ENCODE data around the gene TMEM215. TPM values are rescaled to one million over a fixed set of nuclear protein-coding genes. Genes with fewer than 3 reads are reported as not detected.

TMEM215 gene, protein sequence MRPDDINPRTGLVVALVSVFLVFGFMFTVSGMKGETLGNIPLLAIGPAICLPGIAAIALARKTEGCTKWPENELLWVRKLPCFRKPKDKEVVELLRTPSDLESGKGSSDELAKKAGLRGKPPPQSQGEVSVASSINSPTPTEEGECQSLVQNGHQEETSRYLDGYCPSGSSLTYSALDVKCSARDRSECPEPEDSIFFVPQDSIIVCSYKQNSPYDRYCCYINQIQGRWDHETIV
- not detected in 2 replicates for total RNA-seq (ENCODE audit: low replicate concordance)

DNA sequence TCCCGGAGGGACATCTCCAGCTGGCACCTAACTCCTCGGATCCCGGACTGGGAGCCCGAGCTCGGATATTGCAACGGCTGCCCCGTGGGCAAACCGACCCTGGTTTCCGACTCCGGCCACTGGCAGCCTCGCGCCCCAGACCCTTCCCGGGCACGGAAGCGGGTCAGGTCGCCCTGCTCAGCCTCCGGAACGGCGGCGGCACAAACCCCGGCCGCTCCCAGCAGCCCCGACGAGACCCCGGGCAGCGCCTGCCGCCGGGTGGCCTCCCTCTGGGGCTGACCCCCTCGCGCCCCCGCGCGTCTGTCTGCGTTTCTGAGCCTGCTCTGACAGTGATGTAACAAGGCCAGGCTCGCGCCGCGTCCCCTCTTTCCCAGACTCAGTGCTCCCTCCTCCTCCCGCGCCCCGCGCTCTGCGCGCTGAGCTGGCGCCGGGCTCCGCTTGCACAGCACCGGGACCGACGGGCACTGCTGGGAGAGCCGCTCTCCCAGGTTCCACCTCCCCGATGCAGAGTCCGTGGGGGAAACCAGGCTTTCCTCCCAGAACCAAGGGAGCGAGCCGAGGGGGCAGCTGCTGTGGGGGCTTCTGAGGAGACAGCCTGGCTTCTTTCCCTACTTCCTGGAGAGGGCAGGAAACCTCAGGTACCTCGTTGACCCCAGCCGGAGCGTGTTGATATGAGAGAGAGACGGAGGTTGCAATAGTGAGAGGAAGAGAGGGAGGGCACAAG is at the start of gene TMEM215:
Gene TMEM215 (plus strand): TSS at position 373 of the 724 bp plus-strand sequence. CDS start 644 bp downstream, outside the sequence.
- H4K20me1 ChIP-seq (ENCODE audit: low read depth), result no peaks in the 10 kb centered on the region
- peak within 1 kb of the TSS; percentile 81 for H3K4me3 Mint-ChIP-seq
- peaks cover 2% of the 10 kb centered on the region for H3K4me1 Mint-ChIP-seq
- H3K79me2 ChIP-seq (ENCODE audit: low read depth), result no peaks in the 10 kb centered on the region
- peaks cover 4% of the 10 kb centered on the region for H3F3A ChIP-seq (ENCODE audit: low read depth)
- H2AFZ ChIP-seq (replicated peaks), result peak within 1 kb of the TSS; percentile 95
- H3K27me3 ChIP-seq, result peaks cover 100% of the 10 kb centered on the region
- no peaks in the 10 kb centered on the region for H3K4me1 ChIP-seq
- H3K36me3 ChIP-seq, result no peaks in the 10 kb centered on the region
- no peak within 1 kb of the TSS for H3K27ac Mint-ChIP-seq
- DNase-seq (ENCODE audit: low spot score), result peak; percentile 88
- no peaks in the 10 kb centered on the region for H3K36me3 Mint-ChIP-seq
- H3K4me2 ChIP-seq, result peak within 1 kb of the TSS; percentile 83
- H3K9ac ChIP-seq, result no peak within 1 kb of the TSS
- no peaks in the 10 kb centered on the region for H3K9me3 ChIP-seq (ENCODE audit: low read depth)
- H3K27ac ChIP-seq, result no peak within 1 kb of the TSS
- peak within 1 kb of the TSS; percentile 52 for H3K4me3 ChIP-seq
- H3K27me3 Mint-ChIP-seq (ENCODE audit: insufficient read depth, low read depth), result peaks cover 34% of the 10 kb centered on the region
- no peaks in the 10 kb centered on the region for H3K9me3 Mint-ChIP-seq
- peak; percentile 92 for TF ChIP-seq EZH2 (IDR thresholded peaks at IDR 0.05)
- TF ChIP-seq EZH2phosphoT487 (IDR thresholded peaks at IDR 0.05), result peak; percentile 77
- peak; percentile 33 for TF ChIP-seq CTCF (IDR thresholded peaks at IDR 0.05)

DNA sequence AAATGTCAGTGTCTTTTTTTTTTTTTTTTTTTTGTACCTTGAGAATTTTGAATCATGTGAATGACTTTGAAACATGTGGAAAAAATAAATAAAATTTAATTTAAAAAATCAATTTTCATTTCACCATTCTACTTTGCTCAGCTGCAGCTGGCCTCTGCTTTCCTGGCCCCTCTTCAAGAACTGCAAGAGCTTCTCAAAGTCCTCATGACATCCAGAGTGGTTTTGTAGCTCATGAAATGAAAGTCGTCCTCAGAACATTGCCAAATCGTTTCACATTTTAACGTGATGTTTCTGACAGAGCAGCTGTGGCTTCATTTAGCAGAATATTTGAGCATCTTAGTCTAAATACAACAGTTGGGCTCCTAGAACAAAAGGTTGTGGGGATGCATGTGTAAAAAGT is 47.9 kb upstream of the TMEM215 start:
- Histone ChIP-seq H3K36me3 (no peaks in the 10 kb centered on the region), H3K27ac (no peak overlapping the region), H3K79me2 (ENCODE audit: low read depth) (no peaks in the 10 kb centered on the region), H3K4me3 (no peak overlapping the region), H3K4me2 (no peak overlapping the region), H3K9ac (no peak overlapping the region), H3K4me1 (no peaks in the 10 kb centered on the region), H3K27me3 (no peaks in the 10 kb centered on the region), H3F3A (ENCODE audit: low read depth) (no peaks in the 10 kb centered on the region), H2AFZ (replicated peaks) (no peak overlapping the region), H3K9me3 (ENCODE audit: low read depth) (no peaks in the 10 kb centered on the region), H4K20me1 (ENCODE audit: low read depth) (no peaks in the 10 kb centered on the region)
- Mint-ChIP-seq H3K9me3 (no peaks in the 10 kb centered on the region), H3K4me1 (no peaks in the 10 kb centered on the region), H3K27me3 (ENCODE audit: insufficient read depth, low read depth) (no peaks in the 10 kb centered on the region), H3K4me3 (no peak overlapping the region), H3K36me3 (no peaks in the 10 kb centered on the region), H3K27ac (no peak overlapping the region)
- TF ChIP-seq EZH2phosphoT487 (IDR thresholded peaks at IDR 0.05) (no peak), EZH2 (IDR thresholded peaks at IDR 0.05) (no peak), CTCF (IDR thresholded peaks at IDR 0.05) (no peak)
- no peak for DNase-seq (ENCODE audit: low spot score)

DNA sequence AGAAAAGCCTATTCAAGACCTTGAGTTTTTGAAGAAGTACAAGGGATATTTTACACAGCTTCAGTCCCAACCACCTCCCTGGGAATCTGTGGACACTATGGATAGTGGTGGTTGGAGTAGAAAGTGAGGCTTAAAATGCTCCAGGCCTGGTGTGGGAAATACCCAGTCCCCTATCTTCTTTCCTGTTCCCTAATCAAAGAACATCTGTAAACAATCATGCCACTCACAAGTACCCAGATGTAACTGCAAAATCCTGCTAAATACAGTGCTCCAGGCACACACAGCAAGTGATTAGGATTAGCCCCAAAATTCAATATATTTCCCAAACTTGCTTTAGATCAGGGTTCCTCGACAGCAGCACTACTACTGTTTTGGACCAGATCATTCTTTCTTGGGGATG is 46.0 kb upstream of the TMEM215 start:
- Histone ChIP-seq H3F3A (ENCODE audit: low read depth) (no peaks in the 10 kb centered on the region), H4K20me1 (ENCODE audit: low read depth) (no peaks in the 10 kb centered on the region), H3K27me3 (no peaks in the 10 kb centered on the region), H2AFZ (replicated peaks) (no peak overlapping the region), H3K4me3 (no peak overlapping the region), H3K27ac (no peak overlapping the region), H3K4me1 (no peaks in the 10 kb centered on the region), H3K9ac (no peak overlapping the region), H3K79me2 (ENCODE audit: low read depth) (no peaks in the 10 kb centered on the region), H3K9me3 (ENCODE audit: low read depth) (no peaks in the 10 kb centered on the region), H3K36me3 (no peaks in the 10 kb centered on the region), H3K4me2 (no peak overlapping the region)
- TF ChIP-seq CTCF (IDR thresholded peaks at IDR 0.05) (no peak), EZH2 (IDR thresholded peaks at IDR 0.05) (no peak), EZH2phosphoT487 (IDR thresholded peaks at IDR 0.05) (no peak)
- H3K27ac Mint-ChIP-seq, result no peak overlapping the region
- H3K9me3 Mint-ChIP-seq, result no peaks in the 10 kb centered on the region
- DNase-seq (ENCODE audit: low spot score), result no peak
- no peaks in the 10 kb centered on the region for H3K36me3 Mint-ChIP-seq
- no peaks in the 10 kb centered on the region for H3K27me3 Mint-ChIP-seq (ENCODE audit: insufficient read depth, low read depth)
- peaks cover 2% of the 10 kb centered on the region for H3K4me1 Mint-ChIP-seq
- no peak overlapping the region for H3K4me3 Mint-ChIP-seq

Data from neural progenitor cell (in vitro differentiated cells).